Mesendoderm (in vitro differentiated cells): Measurements from ENCODE around the gene TACO1.

ENCODE experiments used
- DNase-seq: peaks from one replicate; pipeline ENCODE4 v3.0.0; 2013
- H2AK5ac ChIP-seq: 2 replicates; pipeline ENCODE4 v1.6.1; 2013; ENCODE audit warnings: low read length, inconsistent platforms
- H2BK120ac ChIP-seq: 2 replicates; pipeline ENCODE4 v1.6.1; 2013; ENCODE audit warnings: low read depth, mild to moderate bottlenecking, low read length, moderate library complexity, mixed read lengths
- H2BK15ac ChIP-seq: replicated peaks from 2 replicates; pipeline ENCODE4 v1.6.1; 2013; ENCODE audit warnings: low read depth, mild to moderate bottlenecking, moderate library complexity
- H2BK5ac ChIP-seq: 2 replicates; pipeline ENCODE4 v1.6.1; 2013; ENCODE audit warnings: low read length, inconsistent platforms
- H3K18ac ChIP-seq: 2 replicates; pipeline ENCODE4 v1.6.1; 2013; ENCODE audit warnings: mild to moderate bottlenecking, low read length, mixed read lengths
- H3K23ac ChIP-seq: one replicate; pipeline ENCODE4 v1.6.1; 2013; ENCODE audit warnings: low read length
- H3K27ac ChIP-seq: 2 replicates; pipeline ENCODE4 v1.5.1; 2013; ENCODE audit warnings: low read depth, mild to moderate bottlenecking, inconsistent platforms, low read length, moderate library complexity
- H3K27me3 ChIP-seq: 2 replicates; pipeline ENCODE4 v1.6.1; 2013; ENCODE audit warnings: low read length, control low read depth, mild to moderate bottlenecking, inconsistent platforms; ENCODE audit not compliant: insufficient read depth, poor library complexity
- H3K36me3 ChIP-seq: 2 replicates; pipeline ENCODE4 v1.6.1; 2013; ENCODE audit warnings: low read length, inconsistent platforms; ENCODE audit not compliant: control insufficient read depth, insufficient read depth
- H3K4ac ChIP-seq: one replicate; pipeline ENCODE4 v1.6.1; 2013; ENCODE audit warnings: low read depth, mild to moderate bottlenecking, low read length, moderate library complexity
- H3K4me1 ChIP-seq: 2 replicates; pipeline ENCODE4 v1.6.1; 2013; ENCODE audit warnings: low read depth, low read length, inconsistent platforms; ENCODE audit not compliant: control insufficient read depth
- H3K4me2 ChIP-seq: 2 replicates; pipeline ENCODE4 v1.6.1; 2013; ENCODE audit warnings: low read length
- H3K4me3 ChIP-seq: 2 replicates; pipeline ENCODE4 v1.5.1; 2013; ENCODE audit warnings: mild to moderate bottlenecking, low read length
- H3K56ac ChIP-seq: one replicate; pipeline ENCODE4 v1.6.1; 2013; ENCODE audit warnings: low read length
- H3K79me1 ChIP-seq: 2 replicates; pipeline ENCODE4 v1.6.1; 2013; ENCODE audit warnings: low read length, inconsistent platforms
- H3K79me2 ChIP-seq: 2 replicates; pipeline ENCODE4 v1.6.1; 2013; ENCODE audit warnings: mild to moderate bottlenecking, low read length; ENCODE audit not compliant: control insufficient read depth, insufficient read depth
- H3K9ac ChIP-seq: 2 replicates; pipeline ENCODE4 v1.6.1; 2013; ENCODE audit warnings: low read length, inconsistent platforms
- H4K5ac ChIP-seq: one replicate; pipeline ENCODE4 v1.6.1; 2013; ENCODE audit warnings: low read length
- H4K8ac ChIP-seq: one replicate; pipeline ENCODE4 v1.6.1; 2013; ENCODE audit warnings: low read depth, mild to moderate bottlenecking, control low read depth, low read length, moderate library complexity
- WGBS: extraction: QIAGEN DNeasy Blood & Tissue Kit; methylation state at CpG from one replicate; pipeline ENCODE4 v1.1.7; 2013; ENCODE audit warnings: low lambda C conversion rate, missing lambda C conversion rate; ENCODE audit not compliant: insufficient coverage; ENCODE audit errors: extremely low coverage; 5-methylcytosine and 5-hydroxymethylcytosine counted together

TACO1 gene

GRCh38 chr17:63634816-63635215 is 34.1 kb downstream of the TACO1 start:
- Histone ChIP-seq H4K5ac (no peak overlapping the region), H3K27ac (peak overlapping the region; percentile 72), H3K4ac (no peak overlapping the region), H2BK15ac (no peak overlapping the region), H3K27me3 (no peaks in the 10 kb centered on the region), H2BK5ac (no peak overlapping the region), H3K79me1 (peaks cover 8% of the 10 kb centered on the region), H3K56ac (peak overlapping the region; percentile 26), H3K36me3 (peaks cover 5% of the 10 kb centered on the region), H3K4me2 (no peak overlapping the region), H3K4me3 (no peak overlapping the region), H2AK5ac (no peak overlapping the region), H3K79me2 (peaks cover 2% of the 10 kb centered on the region), H4K8ac (no peak overlapping the region), H3K4me1 (peaks cover 8% of the 10 kb centered on the region), H2BK120ac (no peak overlapping the region), H3K9ac (peak overlapping the region; percentile 50), H3K18ac (no peak overlapping the region), H3K23ac (no peak overlapping the region)
- DNase-seq: no peak
- no CpG with 5 or more reads among the region's 1 CpG for WGBS

GRCh38 chr17:63635290-63635689 is 34.6 kb downstream of the TACO1 start:
- Histone ChIP-seq H3K79me2 (peaks cover 2% of the 10 kb centered on the region), H2AK5ac (no peak overlapping the region), H3K4me3 (no peak overlapping the region), H2BK120ac (no peak overlapping the region), H3K27ac (no peak overlapping the region), H3K4me1 (peaks cover 8% of the 10 kb centered on the region), H3K27me3 (no peaks in the 10 kb centered on the region), H2BK15ac (no peak overlapping the region), H3K4me2 (no peak overlapping the region), H3K79me1 (peaks cover 8% of the 10 kb centered on the region), H3K9ac (no peak overlapping the region), H3K18ac (no peak overlapping the region), H3K36me3 (peaks cover 5% of the 10 kb centered on the region), H4K5ac (no peak overlapping the region), H3K23ac (no peak overlapping the region), H4K8ac (no peak overlapping the region), H3K4ac (no peak overlapping the region), H2BK5ac (no peak overlapping the region), H3K56ac (no peak overlapping the region)
- no CpG with 5 or more reads among the region's 2 CpGs for WGBS
- no peak for DNase-seq

DNA sequence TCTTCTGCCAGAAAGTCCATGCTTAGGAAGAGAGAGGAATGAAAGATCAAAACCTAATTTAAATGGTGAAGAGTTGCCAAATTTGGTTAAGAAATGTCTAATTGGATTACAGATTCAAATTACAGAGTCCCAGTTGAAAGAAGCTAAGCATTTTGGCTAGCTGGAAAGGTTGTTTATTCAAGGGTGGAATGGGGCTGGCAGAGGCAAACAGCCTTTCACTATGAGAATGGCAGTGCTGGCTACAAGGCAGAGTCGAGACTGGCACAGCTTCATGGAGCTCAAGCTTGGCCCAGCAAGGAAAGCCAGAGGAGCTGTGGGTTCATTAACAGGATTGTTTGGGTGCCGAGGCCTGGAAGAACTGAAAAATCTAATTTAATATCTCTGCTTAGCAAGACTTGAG is 35.1 kb downstream of the TACO1 start:
- no peak overlapping the region for H3K4me2 ChIP-seq
- no peak overlapping the region for H2BK15ac ChIP-seq
- H3K79me1 ChIP-seq: peaks cover 8% of the 10 kb centered on the region
- no peaks in the 10 kb centered on the region for H3K27me3 ChIP-seq
- no peak overlapping the region for H3K4me3 ChIP-seq
- peaks cover 8% of the 10 kb centered on the region for H3K4me1 ChIP-seq
- no peak overlapping the region for H4K8ac ChIP-seq
- no peak for DNase-seq
- H2BK120ac ChIP-seq: no peak overlapping the region
- H3K56ac ChIP-seq: no peak overlapping the region
- no CpG with 5 or more reads among the region's 2 CpGs for WGBS
- H3K18ac ChIP-seq: no peak overlapping the region
- H3K4ac ChIP-seq: no peak overlapping the region
- H3K79me2 ChIP-seq: peaks cover 1% of the 10 kb centered on the region
- no peak overlapping the region for H2AK5ac ChIP-seq
- H4K5ac ChIP-seq: no peak overlapping the region
- H2BK5ac ChIP-seq: no peak overlapping the region
- no peak overlapping the region for H3K9ac ChIP-seq
- no peak overlapping the region for H3K23ac ChIP-seq
- peaks cover 5% of the 10 kb centered on the region for H3K36me3 ChIP-seq
- no peak overlapping the region for H3K27ac ChIP-seq

- peaks cover 5% of the 10 kb centered on the region for H3K36me3 ChIP-seq
- no peak overlapping the region for H4K8ac ChIP-seq
- H3K27ac ChIP-seq: no peak overlapping the region
- H3K56ac ChIP-seq: no peak overlapping the region
- H2BK15ac ChIP-seq: no peak overlapping the region
- H2BK120ac ChIP-seq: no peak overlapping the region
- H2BK5ac ChIP-seq: no peak overlapping the region
- peaks cover 5% of the 10 kb centered on the region for H3K4me1 ChIP-seq
- H3K4me3 ChIP-seq: no peak overlapping the region
- H2AK5ac ChIP-seq: no peak overlapping the region
- no CpG with 5 or more reads among the region's 1 CpG for WGBS
- DNase-seq: no peak
- peaks cover 4% of the 10 kb centered on the region for H3K79me1 ChIP-seq
- no peak overlapping the region for H4K5ac ChIP-seq
- no peaks in the 10 kb centered on the region for H3K79me2 ChIP-seq
- no peak overlapping the region for H3K9ac ChIP-seq
- H3K27me3 ChIP-seq: no peaks in the 10 kb centered on the region
- no peak overlapping the region for H3K23ac ChIP-seq
- H3K4me2 ChIP-seq: no peak overlapping the region
- H3K18ac ChIP-seq: no peak overlapping the region
- no peak overlapping the region for H3K4ac ChIP-seq
Measured at GRCh38 chr17:63639125-63639524, 38.4 kb downstream of the TACO1 start.

DNA sequence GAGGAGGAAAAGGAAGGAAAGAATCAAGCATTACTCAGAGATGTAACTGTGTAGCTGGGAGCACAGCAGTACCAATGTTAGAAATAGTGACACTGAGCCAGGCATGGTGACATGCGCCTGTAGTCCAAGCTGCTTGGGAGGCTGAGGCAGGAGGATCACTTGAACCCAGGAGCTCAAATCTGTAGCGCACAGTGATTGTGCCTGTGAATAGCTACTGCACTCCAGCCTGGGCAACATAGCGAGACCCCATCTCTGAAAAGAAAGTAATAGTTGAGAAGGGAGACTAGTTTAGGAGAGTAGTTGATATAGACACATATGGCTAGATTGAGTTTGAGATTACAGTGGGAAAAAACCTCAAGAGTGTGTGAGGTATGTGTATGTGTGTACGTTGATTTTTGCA is 39.3 kb downstream of the TACO1 start:
- no peak overlapping the region for H3K27ac ChIP-seq
- H3K79me1 ChIP-seq: peaks cover 4% of the 10 kb centered on the region
- no CpG with 5 or more reads among the region's 4 CpGs for WGBS
- no peak overlapping the region for H2BK120ac ChIP-seq
- no peak overlapping the region for H4K8ac ChIP-seq
- no peak overlapping the region for H3K23ac ChIP-seq
- H2BK5ac ChIP-seq: no peak overlapping the region
- H3K4me2 ChIP-seq: no peak overlapping the region
- no peak overlapping the region for H3K18ac ChIP-seq
- peaks cover 2% of the 10 kb centered on the region for H3K4me1 ChIP-seq
- no peak overlapping the region for H3K56ac ChIP-seq
- H3K9ac ChIP-seq: no peak overlapping the region
- H3K27me3 ChIP-seq: no peaks in the 10 kb centered on the region
- H3K79me2 ChIP-seq: no peaks in the 10 kb centered on the region
- no peak overlapping the region for H3K4ac ChIP-seq
- no peak overlapping the region for H2BK15ac ChIP-seq
- DNase-seq: no peak
- H4K5ac ChIP-seq: no peak overlapping the region
- no peak overlapping the region for H3K4me3 ChIP-seq
- H3K36me3 ChIP-seq: peaks cover 5% of the 10 kb centered on the region
- H2AK5ac ChIP-seq: no peak overlapping the region

GRCh38 chr17:63641692-63642448 is 41.2 kb downstream of the TACO1 start:
- Histone ChIP-seq H3K27ac (no peak overlapping the region), H2BK15ac (no peak overlapping the region), H3K4me2 (no peak overlapping the region), H3K18ac (no peak overlapping the region), H3K27me3 (no peaks in the 10 kb centered on the region), H3K9ac (no peak overlapping the region), H4K5ac (no peak overlapping the region), H3K36me3 (peaks cover 2% of the 10 kb centered on the region), H3K79me2 (no peaks in the 10 kb centered on the region), H2BK120ac (no peak overlapping the region), H3K56ac (peak overlapping the region; percentile 5), H4K8ac (no peak overlapping the region), H3K4me1 (peaks cover 2% of the 10 kb centered on the region), H3K4ac (no peak overlapping the region), H2BK5ac (no peak overlapping the region), H2AK5ac (no peak overlapping the region), H3K79me1 (no peaks in the 10 kb centered on the region), H3K23ac (no peak overlapping the region), H3K4me3 (no peak overlapping the region)
- peak; percentile 23 for DNase-seq
- no CpG with 5 or more reads among the region's 4 CpGs for WGBS
